ENCODE results near the gene SH2D3C.

SH2D3C gene

GRCh38 chr9:127717766-127718165, 60.7 kb downstream of the SH2D3C start:
- DNase-seq (ENCODE audit: low read depth), result no peak

- no peak for DNase-seq (ENCODE audit: low read depth)
Measured at GRCh38 chr9:127716412-127716811, 62.1 kb downstream of the SH2D3C start.

- DNase-seq (ENCODE audit: low read depth), result peak; percentile 94
Measured at GRCh38 chr9:127715470-127716337, 62.8 kb downstream of the SH2D3C start, which contains the start of the genes PTRH1 and TTC16. Gene PTRH1, minus strand, starts transcription at chr9:127715663. Its CDS starts 24 bp downstream, at chr9:127715639. Gene TTC16, plus strand, starts transcription at chr9:127716079. Its CDS starts 67 bp downstream, at chr9:127716146.

GRCh38 chr9:127714951-127715469, 63.5 kb downstream of the SH2D3C start:
- DNase-seq (ENCODE audit: low read depth), result no peak

GRCh38 chr9:127714020-127714750, 64.3 kb downstream of the SH2D3C start:
- DNase-seq (ENCODE audit: low read depth), result no peak

- no peak for DNase-seq (ENCODE audit: low read depth)
Measured at GRCh38 chr9:127712867-127713266, 65.6 kb downstream of the SH2D3C start.

GRCh38 chr9:127712371-127712770, 66.1 kb downstream of the SH2D3C start:
- no peak for DNase-seq (ENCODE audit: low read depth)

- no peak for DNase-seq (ENCODE audit: low read depth)
Measured at GRCh38 chr9:127711831-127712274, 66.6 kb downstream of the SH2D3C start.

GRCh38 chr9:127711226-127711701, 67.2 kb downstream of the SH2D3C start:
- no peak for DNase-seq (ENCODE audit: low read depth)

- DNase-seq (ENCODE audit: low read depth), result no peak
Measured at GRCh38 chr9:127710204-127710783, 68.2 kb downstream of the SH2D3C start.

- DNase-seq (ENCODE audit: low read depth), result no peak
Measured at GRCh38 chr9:127708952-127709587, 69.4 kb downstream of the SH2D3C start.

- no peak for DNase-seq (ENCODE audit: low read depth)
Measured at GRCh38 chr9:127707766-127708165, 70.7 kb downstream of the SH2D3C start.

GRCh38 chr9:127706836-127707241, 71.6 kb downstream of the SH2D3C start, which contains the start of gene CFAP157:
Gene CFAP157, plus strand, starts transcription at chr9:127706988. Its CDS starts 44 bp downstream, at chr9:127707032.
- DNase-seq (ENCODE audit: low read depth), result no peak

- DNase-seq (ENCODE audit: low read depth), result no peak
Measured at GRCh38 chr9:127705577-127706379, 72.7 kb downstream of the SH2D3C start.

- DNase-seq (ENCODE audit: low read depth), result no peak
Measured at GRCh38 chr9:127703289-127703946, 75.0 kb downstream of the SH2D3C start.

- DNase-seq (ENCODE audit: low read depth), result no peak
Measured at GRCh38 chr9:127700594-127701255, 77.7 kb downstream of the SH2D3C start.

- no peak for DNase-seq (ENCODE audit: low read depth)
Measured at GRCh38 chr9:127700140-127700539, 78.3 kb downstream of the SH2D3C start.

GRCh38 chr9:127698985-127699670, 79.3 kb downstream of the SH2D3C start:
- peak; percentile 79 for DNase-seq (ENCODE audit: low read depth)

- DNase-seq (ENCODE audit: low read depth), result no peak
Measured at GRCh38 chr9:127698386-127698785, 80.1 kb downstream of the SH2D3C start.
